ENCODE data around the gene ARHGAP33. TPM values are rescaled to one million over a fixed set of nuclear protein-coding genes. Genes with fewer than 3 reads are reported as not detected.

ARHGAP33 gene
- total RNA-seq, 1 experiment from 2014 or later = 19.5 TPM

DNA sequence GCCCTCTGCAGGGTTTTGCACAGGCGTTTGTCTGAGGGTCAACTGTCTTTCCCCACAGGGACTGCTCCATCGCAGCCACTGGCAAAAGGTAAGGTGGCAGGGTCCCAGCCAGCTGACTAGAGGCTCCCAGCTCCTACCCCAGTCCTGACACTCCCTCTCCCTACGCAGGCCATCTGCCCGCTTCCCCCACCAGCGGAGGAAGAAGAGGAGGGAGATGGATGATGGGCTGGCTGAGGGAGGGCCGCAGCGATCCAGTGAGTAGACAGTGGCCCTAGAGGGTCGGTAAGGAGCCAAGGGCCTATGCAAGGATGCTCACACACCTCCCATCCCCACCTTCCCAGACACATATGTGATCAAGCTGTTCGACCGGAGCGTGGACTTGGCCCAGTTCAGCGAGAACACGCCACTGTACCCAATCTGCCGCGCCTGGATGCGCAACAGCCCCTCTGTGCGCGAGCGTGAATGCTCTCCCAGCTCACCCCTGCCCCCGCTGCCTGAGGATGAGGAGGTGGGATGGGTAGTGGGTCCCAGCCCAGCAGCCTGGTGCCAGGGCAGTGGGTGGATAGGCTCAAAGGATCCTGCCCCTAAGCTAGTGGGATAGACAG, 22.5 kb upstream of the ARHGAP33 start:
- no peak overlapping the region for H3K9ac ChIP-seq (ENCODE audit: extremely low read depth, insufficient read length, low read length)
- no peak overlapping the region for H3K56ac ChIP-seq (ENCODE audit: insufficient read length, low read depth, low read length)
- no peak overlapping the region for H3T11ph ChIP-seq (ENCODE audit: low read length)
- H4K91ac ChIP-seq (ENCODE audit: insufficient read length, low read depth, low read length) = no peak overlapping the region
- no peak overlapping the region for H2BK12ac ChIP-seq (ENCODE audit: insufficient read length, low read depth, low read length)
- no peak overlapping the region for H2BK20ac ChIP-seq (ENCODE audit: low read depth, low read length, poor library complexity, severe bottlenecking)
- H3K79me2 ChIP-seq (ENCODE audit: insufficient read depth, low read length) = no peaks in the 10 kb centered on the region
- no peak overlapping the region for H3K27ac Mint-ChIP-seq
- H4K8ac ChIP-seq (replicated peaks; ENCODE audit: insufficient read length, low read depth, low read length) = no peak overlapping the region
- no peak overlapping the region for H3K18ac ChIP-seq (ENCODE audit: insufficient read length, low read depth, low read length)
- H3K23me2 ChIP-seq (ENCODE audit: insufficient read length, low read depth, low read length, poor library complexity, severe bottlenecking) = peaks cover 19% of the 10 kb centered on the region
- H3K9me3 ChIP-seq (ENCODE audit: control insufficient read depth, low read depth, low read length) = no peaks in the 10 kb centered on the region
- no peaks in the 10 kb centered on the region for H3K79me1 ChIP-seq (ENCODE audit: insufficient read depth, low read depth, low read length, poor library complexity, severe bottlenecking)
- H2AK5ac ChIP-seq (ENCODE audit: insufficient read length, low read length) = no peak overlapping the region
- no peak overlapping the region for H3K14ac ChIP-seq (ENCODE audit: insufficient read depth, low read length)
- H3K36me3 Mint-ChIP-seq (ENCODE audit: insufficient read depth in 1 of 3, low read depth in 3 of 3) = peaks cover 0 to 4% (median 2%) of the 10 kb centered on the region in 3 experiments; a peak in 2 of 7 replicates
- no peak overlapping the region for H3K27ac ChIP-seq (ENCODE audit: insufficient read length, low read depth, low read length)
- H3K27me3 Mint-ChIP-seq (ENCODE audit: low read depth) = peaks cover 7% of the 10 kb centered on the region
- peaks cover 15 to 19% of the 10 kb centered on the region in 2 experiments for H3K4me1 Mint-ChIP-seq
- no peak for DNase-seq
- no peak overlapping the region for H3K23ac ChIP-seq (ENCODE audit: insufficient read length, low read depth, low read length)
- no peak overlapping the region for H4K5ac ChIP-seq (ENCODE audit: insufficient read length, low read depth, low read length)
- no peaks in the 10 kb centered on the region for H3K4me1 ChIP-seq (ENCODE audit: insufficient read depth, low read length)
- no peak overlapping the region for H2BK120ac ChIP-seq (ENCODE audit: low read depth, low read length, poor library complexity, severe bottlenecking)
- H2AFZ ChIP-seq (ENCODE audit: low read length) = no peak overlapping the region
- no peak overlapping the region for H3K4ac ChIP-seq (ENCODE audit: low read depth, low read length)
- no peak overlapping the region; a peak in 1 of 5 replicates for H3K4me3 Mint-ChIP-seq
- no peak overlapping the region for H3K4me2 ChIP-seq (ENCODE audit: insufficient read depth, insufficient read length, low read length)
- TF ChIP-seq, protein P1, sequence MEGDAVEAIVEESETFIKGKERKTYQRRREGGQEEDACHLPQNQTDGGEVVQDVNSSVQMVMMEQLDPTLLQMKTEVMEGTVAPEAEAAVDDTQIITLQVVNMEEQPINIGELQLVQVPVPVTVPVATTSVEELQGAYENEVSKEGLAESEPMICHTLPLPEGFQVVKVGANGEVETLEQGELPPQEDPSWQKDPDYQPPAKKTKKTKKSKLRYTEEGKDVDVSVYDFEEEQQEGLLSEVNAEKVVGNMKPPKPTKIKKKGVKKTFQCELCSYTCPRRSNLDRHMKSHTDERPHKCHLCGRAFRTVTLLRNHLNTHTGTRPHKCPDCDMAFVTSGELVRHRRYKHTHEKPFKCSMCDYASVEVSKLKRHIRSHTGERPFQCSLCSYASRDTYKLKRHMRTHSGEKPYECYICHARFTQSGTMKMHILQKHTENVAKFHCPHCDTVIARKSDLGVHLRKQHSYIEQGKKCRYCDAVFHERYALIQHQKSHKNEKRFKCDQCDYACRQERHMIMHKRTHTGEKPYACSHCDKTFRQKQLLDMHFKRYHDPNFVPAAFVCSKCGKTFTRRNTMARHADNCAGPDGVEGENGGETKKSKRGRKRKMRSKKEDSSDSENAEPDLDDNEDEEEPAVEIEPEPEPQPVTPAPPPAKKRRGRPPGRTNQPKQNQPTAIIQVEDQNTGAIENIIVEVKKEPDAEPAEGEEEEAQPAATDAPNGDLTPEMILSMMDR (conservative IDR thresholded peaks at IDR 0.05) = no peak
- no peaks in the 10 kb centered on the region for H3K27me3 ChIP-seq (ENCODE audit: insufficient read depth, low read length)
- H2BK5ac ChIP-seq (ENCODE audit: insufficient read length, low read length) = no peak overlapping the region
- no peaks in the 10 kb centered on the region for H3K9me3 Mint-ChIP-seq
- whole genome bisulfite sequencing (ENCODE audit: extremely low coverage, insufficient read length, low lambda C conversion rate) = no CpG with 5 or more reads among the region's 20 CpGs
- no peak overlapping the region for H2BK15ac ChIP-seq (ENCODE audit: low read depth, low read length)
- no peaks in the 10 kb centered on the region for H4K20me1 ChIP-seq (ENCODE audit: control insufficient read depth, insufficient read depth, insufficient read length)

Measured in H9 (cell line).